Measurements from ENCODE around the gene HDAC5.

- TF ChIP-seq EZH2 (IDR thresholded peaks at IDR 0.05) = no peak
- TF ChIP-seq POLR2AphosphoS5 (IDR thresholded peaks at IDR 0.05; ENCODE audit: borderline replicate concordance, low read depth, low read length) = no peak
- TF ChIP-seq FOXP2 (optimal IDR thresholded peaks at IDR 0.05; ENCODE audit: control extremely low read depth, extremely low read length, insufficient read depth) = no peak
These were observed 52.3 kb downstream of the HDAC5 start for GRCh38 chr17:44071198-44071520.
